CD4-positive, alpha-beta T cell treated with Interferon alpha-2 for 1 hour (primary cell): Measurements from ENCODE around the gene SNRPF.

Source experiments
- DNase-seq, 2 donors: peaks; one replicate each; pipeline ENCODE4 v3.0.0-alpha.2; 2020 to 2022

Gene SNRPF

GRCh38 chr12:95859947-95860850, 1.4 kb downstream of the SNRPF start:
- DNase-seq = no peak

DNA sequence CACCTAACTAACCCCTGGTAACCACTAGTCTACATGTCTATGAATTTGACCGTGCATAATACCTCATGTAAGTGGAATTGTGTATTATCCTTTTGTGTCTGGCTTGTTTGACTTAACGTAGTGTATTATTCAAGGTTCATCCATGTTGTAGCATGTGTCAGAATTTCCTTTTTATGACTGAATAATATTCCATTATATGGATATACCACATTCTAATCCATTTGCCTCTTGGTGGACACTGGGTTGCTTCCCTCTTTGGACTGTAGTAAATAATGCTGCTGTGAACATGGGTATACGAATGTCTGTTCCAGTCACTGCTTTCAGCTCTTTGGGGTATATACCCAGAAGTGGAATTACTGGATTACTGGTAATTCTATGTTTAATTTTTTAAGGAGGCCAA, 3.3 kb downstream of the SNRPF start:
- no peak for DNase-seq

- no peak for DNase-seq
These were observed 4.6 kb downstream of the SNRPF start for GRCh38 chr12:95863337-95863736.

DNA sequence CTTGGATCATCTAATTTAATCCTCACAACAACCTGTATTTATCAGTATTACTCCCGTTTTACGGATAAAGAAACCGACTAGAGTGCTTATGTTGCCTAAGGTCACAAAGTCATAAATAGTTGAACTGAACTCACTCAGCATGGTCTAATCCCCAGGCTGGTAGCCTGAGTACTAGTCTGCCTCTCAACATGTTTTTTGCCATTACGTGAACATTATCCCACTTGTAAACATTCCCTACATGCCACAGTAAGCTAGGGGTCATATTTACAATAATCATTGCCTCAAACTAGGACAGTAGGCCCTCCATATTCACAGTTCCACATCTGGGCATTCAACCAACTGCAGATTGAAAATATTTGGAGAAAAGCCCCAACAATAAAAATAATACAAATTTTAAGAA, 12.1 kb downstream of the SNRPF start:
- no peak for DNase-seq

- DNase-seq = no peak
These were observed 15.7 kb downstream of the SNRPF start for GRCh38 chr12:95874452-95874851.

DNA sequence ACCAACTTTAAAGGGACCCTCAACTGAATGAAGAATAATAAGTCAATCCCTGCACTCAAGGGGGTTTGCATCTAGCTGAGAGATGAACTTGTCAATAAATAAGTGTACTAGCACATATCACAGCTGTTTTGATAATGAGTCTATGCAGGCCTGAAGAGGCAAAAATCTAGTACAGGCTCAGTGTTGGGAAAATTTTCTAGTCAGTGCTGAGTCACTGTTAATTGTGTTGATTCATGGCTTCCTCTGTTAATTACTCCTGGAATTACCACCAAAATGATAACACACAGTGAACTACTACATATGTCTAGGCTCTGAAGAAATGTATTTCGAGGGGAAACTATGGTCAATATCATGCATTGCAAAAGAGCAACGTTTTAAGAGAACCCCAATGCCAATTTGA, 18.9 kb downstream of the SNRPF start:
- no peak for DNase-seq

- no peak for DNase-seq
These were observed 22.1 kb downstream of the SNRPF start for GRCh38 chr12:95880895-95881294.

- DNase-seq = no peak
These were observed 22.7 kb downstream of the SNRPF start for GRCh38 chr12:95881331-95881955.

GRCh38 chr12:95882080-95882479, 23.3 kb downstream of the SNRPF start:
- no peak for DNase-seq

DNA sequence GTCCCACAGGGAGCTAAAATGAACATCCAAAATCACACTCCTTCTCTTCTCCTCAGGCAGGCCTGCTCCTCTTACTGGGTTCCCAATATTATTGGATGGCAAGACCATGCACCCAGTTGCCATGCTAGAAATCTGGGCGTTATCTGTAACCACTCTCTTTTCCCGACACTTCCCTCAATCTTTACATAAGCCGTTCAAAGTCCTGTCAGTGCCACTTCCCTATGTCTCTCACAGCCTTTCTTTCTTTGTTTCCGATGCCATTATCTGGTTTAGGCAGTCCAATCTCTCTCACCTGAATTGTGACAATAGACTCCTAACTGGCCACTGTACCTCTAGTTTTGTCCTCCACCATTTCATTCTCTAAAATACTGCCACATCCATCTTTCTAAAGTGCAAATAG, 24.1 kb downstream of the SNRPF start:
- DNase-seq = no peak

DNA sequence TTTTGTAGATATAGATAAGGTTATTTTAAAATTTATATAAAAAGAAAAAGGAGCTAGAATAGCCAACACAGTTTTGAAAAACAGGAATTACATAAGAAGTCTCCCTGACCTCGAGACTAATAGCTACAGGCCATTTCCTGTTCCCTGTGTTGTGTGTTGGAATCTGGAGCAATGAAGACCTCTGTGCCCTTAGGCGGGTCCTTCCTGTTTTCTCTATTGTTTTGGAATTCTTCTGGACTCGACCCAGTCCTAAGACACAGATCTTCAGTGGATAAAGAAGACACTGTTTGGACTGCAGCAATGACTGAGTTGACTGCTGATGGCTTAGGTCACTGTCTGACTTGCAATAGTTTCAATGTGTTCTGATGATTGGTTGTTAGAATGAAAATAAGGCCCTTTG, 26.2 kb downstream of the SNRPF start:
- DNase-seq = no peak

GRCh38 chr12:95887311-95887710, 28.6 kb downstream of the SNRPF start:
- DNase-seq = no peak

- DNase-seq = no peak
These were observed 32.2 kb downstream of the SNRPF start for GRCh38 chr12:95890958-95891357.

DNA sequence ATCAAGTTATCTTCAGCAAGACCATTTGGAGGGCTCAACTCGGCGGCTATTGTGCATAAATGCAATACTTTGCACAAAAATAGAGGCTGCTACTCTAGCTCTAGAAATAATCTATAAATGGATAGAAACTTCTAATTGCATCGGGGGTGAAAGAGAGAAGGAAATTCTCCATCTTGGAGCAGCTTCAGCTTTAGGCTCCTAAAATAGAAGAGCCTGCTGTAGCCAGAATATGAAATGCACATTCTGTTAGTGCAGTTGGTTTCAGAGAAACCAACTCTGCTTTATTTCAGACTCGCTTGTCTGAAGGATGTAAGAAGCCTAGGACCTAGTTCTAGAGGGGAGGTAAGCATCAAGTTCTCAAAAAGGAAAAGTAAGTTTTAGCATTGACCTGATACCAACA, 38.1 kb downstream of the SNRPF start:
- no peak for DNase-seq

DNA sequence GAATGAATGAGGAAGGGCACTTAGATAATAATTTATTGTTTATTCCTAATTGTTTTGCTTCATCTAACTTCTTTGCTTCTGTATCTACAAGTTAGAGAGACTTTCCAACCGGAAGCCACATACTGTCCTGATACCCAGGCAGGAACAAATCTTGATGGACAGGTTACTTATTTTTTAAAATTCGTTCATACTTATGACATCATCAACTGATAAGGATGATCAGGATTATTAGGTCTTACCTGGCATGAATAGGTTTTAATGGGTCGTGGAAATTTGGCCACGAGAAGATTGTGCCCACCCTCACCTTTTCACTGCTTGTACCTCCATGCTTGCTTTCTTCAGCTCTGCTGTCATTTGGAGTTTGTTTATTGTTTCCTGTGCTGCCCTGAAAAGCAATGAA, 39.3 kb downstream of the SNRPF start:
- DNase-seq = no peak

- DNase-seq = no peak
These were observed 49.8 kb downstream of the SNRPF start for GRCh38 chr12:95908573-95908972.

- no peak for DNase-seq
These were observed 51.1 kb downstream of the SNRPF start for GRCh38 chr12:95909871-95910270.
